ENCODE measurements around the gene SLC30A2.

SLC30A2 gene

GRCh38 chr1:26038477-26038876 lies 7.4 kb downstream of the SLC30A2 start:
- in situ Hi-C loops (cut with MboI; ENCODE audit: low sequenced_read_pairs, unreplicated experiment): no loop called here
- TF ChIP-seq CTCF (IDR thresholded peaks at IDR 0.05; ENCODE audit: borderline replicate concordance, control extremely low read depth, extremely low read depth, insufficient read depth, missing control alignments): no peak
- DNase-seq (ENCODE audit: low spot score): no peak

- no peak for DNase-seq (ENCODE audit: low spot score)
- TF ChIP-seq CTCF (IDR thresholded peaks at IDR 0.05; ENCODE audit: borderline replicate concordance, control extremely low read depth, extremely low read depth, insufficient read depth, missing control alignments): no peak
- in situ Hi-C loops (cut with MboI; ENCODE audit: low sequenced_read_pairs, unreplicated experiment): no loop called here
Measured at GRCh38 chr1:26037904-26038303, 8.0 kb downstream of the SLC30A2 start.

- in situ Hi-C loops (cut with MboI; ENCODE audit: low sequenced_read_pairs, unreplicated experiment): no loop called here
- no peak for TF ChIP-seq CTCF (IDR thresholded peaks at IDR 0.05; ENCODE audit: borderline replicate concordance, control extremely low read depth, extremely low read depth, insufficient read depth, missing control alignments)
- DNase-seq (ENCODE audit: low spot score): no peak
Measured at GRCh38 chr1:26036756-26037281, 9.1 kb downstream of the SLC30A2 start.

- peak; percentile 99 for TF ChIP-seq CTCF (IDR thresholded peaks at IDR 0.05; ENCODE audit: borderline replicate concordance, control extremely low read depth, extremely low read depth, insufficient read depth, missing control alignments)
Measured at GRCh38 chr1:26035959-26036755, 9.8 kb downstream of the SLC30A2 start.

GRCh38 chr1:26035203-26035958 lies 10.5 kb downstream of the SLC30A2 start:
- TF ChIP-seq CTCF (IDR thresholded peaks at IDR 0.05; ENCODE audit: borderline replicate concordance, control extremely low read depth, extremely low read depth, insufficient read depth, missing control alignments): peak; percentile 14
- peak; percentile 99 for DNase-seq (ENCODE audit: low spot score)
- in situ Hi-C loops (cut with MboI; ENCODE audit: low sequenced_read_pairs, unreplicated experiment): no loop called here

More at GRCh38 chr1:26035959-26036755, 9.8 kb downstream of the SLC30A2 start:
- in situ Hi-C loops (cut with MboI; ENCODE audit: low sequenced_read_pairs, unreplicated experiment): no loop called here
- DNase-seq (ENCODE audit: low spot score): peak; percentile 95

GRCh38 chr1:26034504-26035202 lies 11.3 kb downstream of the SLC30A2 start:
- in situ Hi-C loops (cut with MboI; ENCODE audit: low sequenced_read_pairs, unreplicated experiment): no loop called here
- DNase-seq (ENCODE audit: low spot score): no peak
- TF ChIP-seq CTCF (IDR thresholded peaks at IDR 0.05; ENCODE audit: borderline replicate concordance, control extremely low read depth, extremely low read depth, insufficient read depth, missing control alignments): no peak
